GM19099 (cell line): Measurements from ENCODE around the gene RPGRIP1L.

Source experiments
- POLR2A ChIP-seq: IDR thresholded peaks from 3 replicates; pipeline ENCODE4 v1.6.1; 2011; ENCODE audit warnings: low read depth; ENCODE audit not compliant: insufficient read length; ENCODE audit errors: extremely low read depth

Gene RPGRIP1L

DNA sequence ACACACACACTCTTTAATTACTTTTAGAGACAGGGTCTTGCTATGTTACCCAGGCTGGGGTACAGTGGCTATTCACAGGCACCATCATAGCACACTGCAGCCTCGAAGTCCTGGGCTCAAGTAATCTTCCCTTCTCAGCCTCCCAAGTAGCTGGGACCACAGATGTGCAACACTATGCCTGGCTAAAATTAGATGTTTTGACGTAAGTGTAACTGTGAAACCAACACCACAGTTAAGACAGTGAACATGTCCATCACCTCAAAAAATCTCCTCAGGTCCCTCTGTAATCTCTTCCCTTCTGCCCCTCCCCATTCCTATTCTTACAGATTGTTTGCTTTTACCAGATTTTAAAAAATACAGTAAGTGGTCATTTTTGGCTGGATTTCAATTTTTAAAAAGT lies 66.7 kb downstream of the RPGRIP1L start:
- TF ChIP-seq POLR2A = no peak

DNA sequence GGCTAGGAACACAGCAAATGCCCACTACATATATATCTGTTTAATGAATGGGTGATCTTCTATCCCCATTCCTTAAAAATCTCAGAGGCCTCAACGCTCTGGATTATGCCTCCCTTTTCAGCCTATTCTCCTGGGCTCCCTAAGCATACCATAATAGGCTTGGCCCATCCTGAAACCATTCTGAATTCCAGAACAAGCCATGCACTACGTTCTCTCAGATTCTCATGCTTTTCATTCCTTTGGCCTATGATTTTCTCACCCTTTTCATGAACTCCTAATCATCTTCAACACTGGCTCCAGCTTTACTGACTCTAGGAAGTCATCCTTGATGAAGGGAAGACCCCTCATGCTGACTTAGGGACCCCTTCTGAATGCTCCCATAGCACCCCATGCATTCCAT lies 71.1 kb downstream of the RPGRIP1L start:
- no peak for TF ChIP-seq POLR2A

DNA sequence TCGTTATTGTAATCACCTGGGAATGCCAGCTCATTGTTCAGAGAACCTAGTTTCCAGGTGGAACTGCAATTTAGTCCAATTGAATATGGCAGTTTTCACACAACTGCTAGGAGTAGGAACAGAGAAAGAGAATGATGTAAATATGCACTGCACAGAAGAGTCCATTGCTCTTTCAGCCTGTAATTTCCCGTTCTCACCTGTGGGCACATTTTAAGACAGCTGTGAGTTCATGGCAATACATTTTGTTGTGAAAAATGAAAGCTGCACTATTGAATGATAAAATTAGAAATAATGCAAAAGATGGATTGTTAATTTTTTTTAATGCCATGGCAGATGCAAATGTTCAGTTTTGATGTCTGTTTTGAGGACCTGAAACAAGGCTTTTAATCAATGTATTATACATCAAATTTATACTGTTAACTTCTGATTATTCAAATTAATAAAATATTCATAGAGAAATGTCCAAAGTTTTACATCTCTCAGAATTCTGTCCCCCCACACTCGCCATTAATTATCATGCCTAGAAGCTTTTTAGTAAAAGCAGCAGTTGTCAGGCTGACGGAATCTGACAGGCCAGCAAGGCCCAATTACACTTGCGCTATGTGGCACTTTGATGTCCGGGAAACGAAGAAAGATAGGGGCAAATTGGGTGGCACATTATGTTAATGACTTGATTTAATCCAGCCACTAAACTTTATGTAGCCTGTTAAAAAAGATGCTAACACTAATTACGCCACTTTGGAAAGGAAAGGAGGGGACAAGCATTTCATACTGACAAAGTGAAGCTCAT lies 72.2 kb downstream of the RPGRIP1L start:
- no peak for TF ChIP-seq POLR2A

DNA sequence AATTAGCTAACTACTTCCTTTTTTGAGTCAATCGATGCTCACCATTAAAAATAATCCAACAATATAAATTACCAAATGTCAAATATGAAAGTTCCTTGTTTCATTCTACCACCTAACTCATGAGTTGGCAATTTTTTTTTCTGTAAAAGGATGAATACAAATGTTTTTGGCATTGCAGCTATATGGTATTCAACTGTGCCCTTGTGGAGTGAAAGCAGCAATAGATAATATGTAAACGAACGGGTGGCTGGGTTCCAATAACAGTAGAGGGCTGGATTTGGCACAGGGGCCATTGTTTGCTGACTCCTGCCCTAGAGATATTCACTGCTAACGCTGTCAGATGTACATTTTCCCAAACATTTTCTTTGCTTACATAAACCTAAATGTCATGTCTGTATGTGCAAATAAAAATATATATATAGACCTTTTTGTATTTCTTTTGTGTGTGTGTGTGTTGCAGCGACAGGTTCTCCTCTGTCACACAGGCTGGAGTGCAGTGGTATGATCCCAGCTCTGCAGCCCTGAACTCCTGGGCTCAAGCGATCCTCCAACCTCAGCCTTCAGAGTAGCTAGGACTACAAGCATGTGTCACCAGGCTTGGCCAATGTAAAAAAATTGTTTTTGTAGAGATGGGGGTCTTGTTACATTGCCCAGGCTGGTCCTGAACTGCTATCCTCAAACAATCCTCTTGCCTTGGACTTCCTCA lies 73.9 kb downstream of the RPGRIP1L start:
- no peak for TF ChIP-seq POLR2A

DNA sequence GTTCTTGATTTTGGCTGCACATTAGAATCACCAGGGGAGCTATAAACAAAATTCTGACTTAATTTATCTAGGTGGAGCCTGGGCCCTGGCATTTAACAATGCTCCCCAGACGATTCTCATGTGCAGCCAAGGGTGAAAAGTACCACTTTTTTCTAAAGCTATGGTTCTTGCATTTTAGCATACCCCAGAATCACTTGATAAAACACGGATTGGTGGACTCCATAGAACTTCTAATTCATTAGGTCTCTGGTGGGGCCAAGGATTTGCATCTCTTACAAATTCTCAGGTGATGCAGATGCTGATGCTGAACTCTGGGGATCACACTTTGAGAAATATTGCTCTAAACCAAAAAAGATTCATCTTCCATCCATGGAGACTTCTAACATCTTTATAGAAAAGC lies 74.5 kb downstream of the RPGRIP1L start:
- no peak for TF ChIP-seq POLR2A

DNA sequence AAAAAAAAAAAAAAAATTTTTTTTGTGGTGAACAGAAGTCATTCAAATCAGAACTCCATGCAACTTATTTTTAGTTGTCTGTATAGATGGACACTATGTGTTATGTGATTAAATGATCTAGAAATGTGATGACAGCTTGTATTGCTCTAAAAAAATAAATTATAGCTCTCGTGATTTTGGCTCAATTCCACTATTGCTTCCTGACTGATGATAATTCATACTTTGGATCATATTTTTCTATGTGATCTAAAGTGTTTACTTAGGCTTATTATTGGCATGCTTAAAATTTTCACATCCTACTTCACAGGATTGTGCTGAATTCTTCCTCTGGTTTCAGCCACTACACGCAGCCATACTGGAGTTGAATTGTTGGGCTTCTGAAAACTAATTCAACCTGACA lies 76.8 kb downstream of the RPGRIP1L start:
- no peak for TF ChIP-seq POLR2A

DNA sequence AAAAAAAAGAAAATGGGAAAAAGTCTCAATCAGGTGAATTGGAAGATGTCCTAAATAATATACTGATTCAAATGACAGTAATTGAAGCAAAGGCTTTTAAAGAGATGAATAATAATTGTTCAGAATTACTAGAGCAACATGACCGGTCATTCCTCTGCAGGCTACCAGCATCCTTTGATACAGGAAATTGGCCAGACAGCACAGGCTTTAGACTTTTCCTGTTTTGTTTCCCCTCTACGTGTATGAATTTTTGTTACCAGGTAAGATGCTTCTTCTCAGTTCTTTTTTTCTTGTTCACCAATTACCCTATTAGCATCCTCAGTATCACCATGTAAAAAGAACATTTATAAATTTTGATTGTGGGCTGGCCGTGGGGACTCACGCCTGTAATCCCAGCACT lies 77.5 kb downstream of the RPGRIP1L start:
- no peak for TF ChIP-seq POLR2A

DNA sequence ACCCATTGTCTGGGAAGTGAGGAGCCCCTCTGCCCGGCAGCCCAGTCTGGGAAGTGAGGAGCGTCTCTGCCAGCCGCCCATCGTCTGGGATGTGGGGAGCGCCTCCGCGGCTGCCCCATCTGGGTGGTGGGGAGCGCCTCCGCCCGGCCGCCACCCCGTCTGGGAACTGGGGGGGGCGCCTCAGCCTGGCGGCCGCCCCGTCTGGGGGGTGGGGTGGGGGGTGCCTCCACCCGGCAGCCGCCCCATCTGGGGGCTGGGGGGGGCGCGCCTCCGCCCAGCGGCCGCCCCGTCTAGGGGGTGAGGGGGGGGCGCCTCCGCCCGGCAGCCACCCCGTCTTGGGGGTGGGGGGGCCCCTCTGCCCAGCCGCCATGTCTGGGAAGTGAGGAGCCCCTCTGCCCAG lies 78.4 kb downstream of the RPGRIP1L start:
- no peak for TF ChIP-seq POLR2A

DNA sequence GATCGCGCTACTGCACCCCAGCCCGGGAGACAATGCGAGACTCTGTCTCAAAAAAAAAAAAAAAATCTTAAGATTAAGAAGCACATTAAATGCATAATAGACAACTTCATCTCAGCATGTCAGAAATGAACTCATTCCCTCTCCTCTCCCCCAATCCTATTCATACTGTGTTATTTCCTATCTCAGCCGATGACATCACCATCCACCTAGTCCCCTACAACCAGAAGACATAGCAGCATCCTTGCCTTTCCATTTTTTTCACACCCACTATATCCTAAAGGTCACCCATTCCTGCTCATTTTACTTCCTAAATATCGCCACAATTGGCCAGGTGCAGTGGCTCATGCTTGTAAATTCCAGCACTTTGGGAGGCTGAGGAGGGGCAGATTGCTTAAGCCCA lies 81.3 kb downstream of the RPGRIP1L start:
- no peak for TF ChIP-seq POLR2A

DNA sequence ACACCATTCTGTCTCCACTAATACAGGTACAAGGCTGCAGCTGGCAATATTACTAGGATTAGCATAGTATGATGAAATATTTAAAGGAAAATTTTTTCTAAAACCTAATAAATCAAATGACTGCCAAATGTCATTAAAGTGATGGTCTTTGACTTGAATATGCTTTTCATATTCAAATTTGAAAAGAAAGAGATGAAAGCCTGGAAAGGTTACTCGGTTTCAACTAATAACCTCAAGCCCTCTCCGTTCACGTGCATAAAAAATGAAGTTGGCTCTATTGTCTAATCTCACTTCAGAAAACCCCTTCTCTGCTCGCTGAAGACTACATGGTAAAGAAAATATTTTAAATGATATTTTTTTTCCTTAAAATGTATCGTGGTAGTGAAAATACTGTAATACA lies 83.2 kb downstream of the RPGRIP1L start:
- no peak for TF ChIP-seq POLR2A

DNA sequence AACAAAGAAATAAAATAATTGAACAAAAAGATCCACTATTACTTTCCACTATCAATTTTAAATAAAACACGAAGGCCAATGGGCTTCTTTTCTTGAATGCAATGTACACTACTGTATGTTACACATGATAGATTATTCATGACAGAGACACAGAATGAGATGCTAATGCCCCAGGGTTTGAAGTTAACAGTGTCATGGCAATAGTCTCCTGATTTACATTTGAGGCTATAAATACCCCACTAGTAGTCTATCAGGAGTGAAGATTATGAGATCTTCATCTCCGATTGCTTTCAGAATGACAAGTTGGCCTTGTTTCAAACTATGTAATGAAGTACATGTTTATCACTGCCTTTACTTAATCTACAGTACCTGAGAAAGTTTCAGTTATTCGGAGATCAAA lies 84.4 kb downstream of the RPGRIP1L start:
- TF ChIP-seq POLR2A = no peak

DNA sequence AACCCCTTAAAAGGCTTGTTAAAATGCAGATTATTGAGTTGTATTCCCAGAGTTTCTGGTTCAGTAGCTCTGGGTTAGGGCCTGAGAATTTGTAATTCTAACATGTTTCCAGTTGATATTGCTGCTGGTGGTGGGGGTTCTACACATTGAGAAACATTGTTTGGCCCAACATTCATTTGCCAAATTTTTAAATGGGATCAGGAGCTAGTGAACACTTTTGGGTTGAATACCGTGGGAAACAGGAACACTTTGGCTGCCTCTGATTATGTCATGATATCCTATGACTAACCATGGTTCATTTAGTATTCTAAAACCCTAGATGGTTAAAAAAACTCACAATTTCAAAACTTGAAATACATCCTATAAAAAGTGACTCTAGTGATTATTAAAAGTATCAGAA lies 89.3 kb downstream of the RPGRIP1L start:
- no peak for TF ChIP-seq POLR2A

DNA sequence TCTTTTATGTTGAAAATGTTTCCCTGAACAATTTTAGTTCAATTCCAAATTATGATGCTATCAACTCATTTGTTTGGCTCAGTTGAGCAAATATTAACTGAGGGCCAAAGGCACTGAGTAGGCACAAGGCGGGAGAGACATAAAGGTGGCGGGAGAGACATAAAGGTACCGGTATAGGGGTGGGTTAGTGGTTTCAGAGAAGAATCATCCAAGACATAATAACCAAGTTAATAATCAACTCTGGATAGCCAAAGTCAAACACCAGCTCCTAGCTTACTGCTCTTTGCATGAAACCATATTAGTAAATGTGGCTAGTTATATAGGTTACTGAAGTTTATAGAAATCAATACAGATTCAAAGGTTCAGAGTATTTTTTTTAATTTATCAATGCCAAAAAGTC lies 91.7 kb downstream of the RPGRIP1L start:
- TF ChIP-seq POLR2A = no peak

DNA sequence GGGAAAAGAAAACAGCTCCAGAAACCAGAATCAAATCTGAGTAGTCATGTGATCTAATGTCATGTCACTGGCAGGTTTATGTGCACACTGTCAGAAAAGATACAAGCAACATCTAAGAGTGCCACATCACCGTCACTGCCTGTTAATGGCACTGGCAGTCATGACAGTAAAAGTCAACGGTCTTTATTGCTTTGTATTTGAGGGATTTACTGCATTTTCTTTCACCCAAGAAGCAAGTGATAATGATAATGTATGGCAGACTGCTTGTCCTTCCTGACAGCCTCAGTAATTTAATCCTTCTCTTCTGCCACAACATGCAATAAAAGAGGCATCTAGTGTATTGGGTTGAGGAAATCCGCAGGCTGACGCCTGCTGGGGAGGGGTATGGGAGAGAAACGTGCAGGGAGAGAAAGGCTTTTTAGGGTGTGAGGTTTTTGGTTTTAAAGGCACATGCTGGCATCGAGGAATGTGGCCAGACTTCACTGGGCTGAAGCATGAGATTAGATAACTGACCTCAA lies 92.4 kb downstream of the RPGRIP1L start:
- TF ChIP-seq POLR2A = no peak

DNA sequence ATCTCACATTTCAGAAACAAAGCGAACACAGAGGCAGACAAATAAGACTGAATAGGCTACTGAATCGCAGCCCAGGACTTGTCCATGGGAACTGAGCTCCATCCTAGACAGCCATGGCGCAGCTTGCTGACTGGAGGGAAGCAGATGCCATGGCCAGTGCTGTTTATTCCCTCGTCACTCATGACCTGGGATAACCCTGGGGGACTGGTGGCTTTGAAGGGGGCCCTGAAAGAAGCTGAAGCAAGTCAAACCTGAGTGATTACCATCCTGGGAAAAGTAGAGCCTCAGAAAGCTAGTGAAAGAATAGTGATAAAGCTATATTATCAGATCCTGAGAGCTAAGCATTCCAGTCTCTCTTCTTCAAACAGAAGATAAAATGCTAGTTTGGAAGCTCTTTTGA lies 94.1 kb downstream of the RPGRIP1L start:
- no peak for TF ChIP-seq POLR2A

DNA sequence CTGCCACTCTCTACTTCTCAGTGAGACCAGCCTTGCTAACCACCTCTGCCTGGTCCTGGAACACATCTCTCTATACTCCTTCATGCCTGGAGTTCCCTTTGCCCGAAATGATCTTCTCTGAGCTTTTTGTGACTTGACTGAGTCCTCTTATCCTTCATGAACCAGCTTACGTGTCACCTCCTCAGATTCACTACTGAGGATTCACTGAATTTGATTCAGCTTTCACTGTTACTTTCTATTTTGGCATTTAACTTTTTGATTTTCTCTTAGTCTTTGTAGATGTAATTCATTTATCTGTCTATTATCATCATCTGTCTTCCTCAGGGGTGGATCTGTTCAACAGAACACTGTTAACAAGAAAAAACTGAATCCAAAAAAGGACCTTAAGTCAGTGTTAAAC lies 95.6 kb downstream of the RPGRIP1L start:
- no peak for TF ChIP-seq POLR2A

DNA sequence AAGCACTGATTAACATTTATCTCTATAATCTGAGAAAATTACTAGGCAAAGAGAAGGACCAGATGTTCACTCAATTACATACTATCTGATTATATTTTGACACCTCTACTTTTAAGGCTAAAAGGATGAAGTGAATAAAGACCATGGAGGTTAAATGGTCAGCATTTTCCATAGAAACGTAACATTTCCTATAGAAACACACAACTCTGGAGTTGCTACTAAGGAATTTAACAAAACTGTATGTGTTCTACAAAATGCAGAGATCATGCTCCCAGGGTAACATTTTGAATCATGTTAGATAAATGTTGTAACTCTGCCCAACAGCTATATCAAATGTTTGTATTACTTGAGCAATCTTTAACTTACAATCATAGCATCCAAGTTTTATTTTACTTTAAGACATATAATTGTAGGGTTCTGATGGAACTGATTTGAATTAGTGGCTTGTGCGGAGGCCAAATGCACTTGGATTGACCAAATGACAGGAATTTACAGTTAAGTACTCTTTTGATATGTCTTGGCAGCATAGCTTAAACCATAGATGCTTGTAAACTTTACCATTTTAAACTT lies 97.7 kb downstream of the RPGRIP1L start:
- no peak for TF ChIP-seq POLR2A

DNA sequence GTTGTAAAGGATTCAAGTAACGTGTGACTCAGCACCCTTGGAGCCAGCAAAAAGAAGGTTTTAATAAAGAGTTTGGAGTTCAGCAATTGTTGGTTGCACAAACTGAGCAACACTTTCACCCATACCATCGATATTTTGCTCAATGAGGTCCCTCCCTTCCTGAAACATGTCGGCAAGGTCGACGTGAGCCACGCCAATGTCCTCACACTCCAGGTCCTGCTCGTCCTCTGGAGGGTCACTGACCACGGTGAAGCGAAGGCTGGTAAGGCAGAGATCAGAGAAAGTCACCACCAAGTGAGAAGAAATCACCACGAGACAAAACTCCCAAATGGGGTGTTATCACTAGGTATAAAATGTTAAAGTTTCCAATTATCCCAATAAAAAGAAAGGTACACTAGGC lies 98.3 kb downstream of the RPGRIP1L start:
- no peak for TF ChIP-seq POLR2A
